HG03565 (cell line): ENCODE measurements around the gene PIP5KL1.
"Not testable (repeated sequence)": the region's sequence is repeated elsewhere in the genome, so short reads cannot be mapped to it uniquely, and the experiment has no call there.

Experiments used
- ATAC-seq: cut with Tn5 transposase; IDR thresholded peaks from one replicate; pipeline ENCODE4 v1.9.1; 2021; ENCODE audit warnings: mild to moderate bottlenecking, moderate library complexity; ENCODE audit not compliant: unreplicated experiment

PIP5KL1 gene

DNA sequence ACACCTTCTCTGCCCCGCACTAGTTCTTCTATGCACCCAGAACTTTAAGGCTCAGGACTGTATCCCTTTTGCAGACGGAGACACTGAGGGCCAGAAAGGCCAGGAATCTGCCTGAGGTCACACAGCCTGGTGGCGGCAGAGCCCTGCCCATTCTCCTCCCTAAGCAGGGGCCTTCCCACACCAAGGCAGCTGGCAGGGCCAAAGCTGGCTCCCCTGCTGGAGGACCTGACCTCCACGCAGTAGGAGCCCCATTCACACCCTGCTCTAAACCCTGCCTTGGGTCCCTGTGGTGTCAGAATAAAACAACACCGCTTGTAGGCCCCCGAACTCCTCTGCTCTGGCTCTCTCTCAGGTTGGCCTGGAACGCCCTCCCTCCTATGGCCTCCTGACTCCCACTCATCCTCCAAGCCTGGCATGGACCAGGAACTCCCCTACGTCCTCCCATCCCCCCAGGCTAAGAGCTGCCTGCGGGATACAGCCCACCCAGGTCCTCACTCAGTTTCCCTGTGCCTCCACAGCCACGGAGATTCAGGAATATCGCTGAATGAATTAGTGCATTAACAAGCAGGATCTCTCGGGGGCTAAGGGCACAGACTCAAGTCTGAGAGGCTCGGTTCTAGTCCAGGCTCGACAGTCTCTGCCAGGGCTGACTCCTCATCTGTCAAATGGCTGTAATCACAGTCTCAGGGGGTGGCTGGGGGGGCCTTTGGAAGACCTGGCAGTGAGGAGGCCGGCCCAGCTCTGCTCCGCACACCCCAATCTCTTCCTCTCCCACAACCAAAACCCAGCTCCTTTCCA is 34.0 kb downstream of the PIP5KL1 start:
- ATAC-seq = no peak

DNA sequence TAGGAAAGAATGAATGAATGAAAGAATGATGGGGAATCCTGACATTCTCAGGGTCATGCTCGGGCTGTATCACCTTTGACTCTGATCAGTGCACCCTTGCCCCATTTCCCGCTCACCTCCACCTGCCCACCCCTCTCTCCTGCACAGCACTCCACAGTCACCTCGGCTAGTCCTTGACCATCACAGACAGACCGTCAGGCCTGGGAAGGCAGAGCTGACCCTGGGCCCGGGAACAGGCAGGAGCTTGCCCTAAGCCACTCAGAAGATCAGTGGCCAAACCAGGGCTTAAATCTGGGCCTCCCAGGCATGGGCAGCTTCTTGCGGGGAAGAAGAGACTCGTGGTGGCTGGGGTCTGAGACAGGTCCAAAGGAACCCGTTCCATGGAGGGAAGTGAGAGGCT is 34.8 kb downstream of the PIP5KL1 start:
- no peak for ATAC-seq

DNA sequence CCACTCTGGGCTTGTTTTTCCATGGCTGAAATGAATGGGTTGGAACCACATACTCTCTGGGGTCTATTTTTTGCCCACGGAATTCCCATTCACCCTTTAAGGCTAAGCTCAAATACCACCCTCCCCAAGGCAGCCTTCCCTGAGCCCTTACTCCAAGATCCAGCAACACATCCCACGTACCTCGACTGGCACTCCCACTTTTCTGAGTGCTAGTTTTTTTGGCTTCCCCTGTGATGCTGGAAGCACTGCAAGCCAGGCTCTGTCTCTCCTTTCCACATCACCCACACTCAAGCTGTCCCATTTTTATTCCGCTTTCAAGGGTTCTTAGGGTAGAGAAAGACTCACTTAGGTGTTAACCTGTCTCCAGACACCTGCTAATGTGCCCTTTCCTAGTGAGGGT is 37.2 kb downstream of the PIP5KL1 start:
- no peak for ATAC-seq

DNA sequence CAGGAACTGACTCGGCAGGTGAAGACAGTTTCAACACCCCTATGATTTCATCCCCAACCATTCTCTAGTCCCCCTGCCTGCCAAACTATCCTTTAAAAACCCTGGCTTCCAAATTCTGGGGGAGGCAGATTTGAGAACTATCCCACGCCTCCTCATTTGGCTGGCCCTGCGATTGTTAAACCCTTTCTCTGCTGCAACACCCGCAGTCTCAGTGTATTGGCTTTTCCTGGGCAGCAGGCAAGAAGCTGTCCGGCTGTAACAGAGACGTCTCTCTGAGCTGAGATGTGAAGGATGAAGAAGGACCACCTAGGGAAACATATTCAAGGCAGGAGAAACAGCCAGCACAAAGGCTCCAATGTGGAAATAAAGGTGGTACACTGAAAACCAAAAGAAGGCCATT is 37.7 kb downstream of the PIP5KL1 start:
- ATAC-seq = no peak

DNA sequence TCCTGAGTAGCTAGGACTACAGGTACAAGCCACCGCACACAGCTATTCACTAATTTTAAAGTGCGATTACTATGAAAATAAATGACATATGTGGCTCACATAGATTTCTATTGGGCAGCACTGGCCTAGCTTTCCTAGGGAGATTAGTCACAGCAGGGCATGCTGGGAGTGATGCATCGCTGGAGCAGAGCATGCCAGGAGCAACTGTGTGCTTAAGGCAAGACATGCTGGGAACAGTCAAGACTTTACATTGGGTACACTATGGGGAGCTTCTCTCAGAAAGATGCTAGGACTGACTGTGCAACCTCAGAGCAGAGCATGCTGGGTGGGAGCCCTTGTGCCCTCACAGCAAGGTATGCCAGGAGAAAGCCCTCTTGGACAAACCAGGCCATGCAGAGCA is 40.5 kb downstream of the PIP5KL1 start:
- no peak for ATAC-seq

DNA sequence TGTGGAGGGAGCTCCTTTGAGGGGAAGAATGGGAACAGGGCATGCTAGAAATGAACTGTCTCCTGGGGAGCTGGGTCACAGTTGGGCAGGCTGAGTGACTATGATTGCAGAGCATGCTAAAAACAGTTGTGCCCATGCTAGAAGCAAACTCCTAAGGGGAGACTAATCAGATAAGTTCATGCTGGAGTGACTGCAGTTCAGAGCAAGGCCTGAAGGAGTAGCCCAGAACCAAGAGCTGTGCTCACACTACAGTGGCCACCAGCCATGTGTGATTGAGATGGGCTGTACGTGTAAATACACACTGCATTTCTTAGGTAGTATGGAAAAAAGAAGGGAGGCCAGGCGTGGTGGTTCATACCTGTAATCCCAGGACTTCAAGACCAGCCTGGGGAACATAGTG is 42.8 kb downstream of the PIP5KL1 start:
- ATAC-seq = no peak

DNA sequence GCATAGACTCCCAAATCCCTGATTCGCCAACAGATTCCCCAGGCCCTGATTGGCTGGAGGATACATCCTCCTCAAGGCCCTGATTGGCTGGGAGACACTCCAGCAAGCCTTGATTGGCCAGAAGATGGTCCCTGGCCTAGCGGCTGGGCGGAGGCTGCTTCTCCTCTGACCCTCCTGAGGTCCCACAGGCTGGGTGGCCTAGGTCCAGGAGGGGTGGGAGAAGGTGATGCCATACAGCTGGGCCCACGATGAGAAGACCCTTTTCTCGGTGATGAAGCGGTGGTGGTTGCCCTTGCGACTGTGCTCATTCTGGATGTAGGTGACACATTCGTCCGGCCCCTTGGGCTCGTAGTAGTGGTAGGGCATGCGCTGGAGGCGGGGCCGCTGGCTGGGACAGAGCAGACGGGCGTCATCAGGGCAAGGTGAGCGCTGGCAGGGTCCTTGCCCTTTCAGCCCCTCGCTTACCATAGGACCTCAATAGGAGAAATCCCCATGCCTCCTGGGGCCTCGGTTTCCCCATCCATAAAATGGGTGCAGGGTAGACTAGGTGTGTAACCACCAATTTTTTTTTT is 44.1 kb downstream of the PIP5KL1 start:
- no peak for ATAC-seq

DNA sequence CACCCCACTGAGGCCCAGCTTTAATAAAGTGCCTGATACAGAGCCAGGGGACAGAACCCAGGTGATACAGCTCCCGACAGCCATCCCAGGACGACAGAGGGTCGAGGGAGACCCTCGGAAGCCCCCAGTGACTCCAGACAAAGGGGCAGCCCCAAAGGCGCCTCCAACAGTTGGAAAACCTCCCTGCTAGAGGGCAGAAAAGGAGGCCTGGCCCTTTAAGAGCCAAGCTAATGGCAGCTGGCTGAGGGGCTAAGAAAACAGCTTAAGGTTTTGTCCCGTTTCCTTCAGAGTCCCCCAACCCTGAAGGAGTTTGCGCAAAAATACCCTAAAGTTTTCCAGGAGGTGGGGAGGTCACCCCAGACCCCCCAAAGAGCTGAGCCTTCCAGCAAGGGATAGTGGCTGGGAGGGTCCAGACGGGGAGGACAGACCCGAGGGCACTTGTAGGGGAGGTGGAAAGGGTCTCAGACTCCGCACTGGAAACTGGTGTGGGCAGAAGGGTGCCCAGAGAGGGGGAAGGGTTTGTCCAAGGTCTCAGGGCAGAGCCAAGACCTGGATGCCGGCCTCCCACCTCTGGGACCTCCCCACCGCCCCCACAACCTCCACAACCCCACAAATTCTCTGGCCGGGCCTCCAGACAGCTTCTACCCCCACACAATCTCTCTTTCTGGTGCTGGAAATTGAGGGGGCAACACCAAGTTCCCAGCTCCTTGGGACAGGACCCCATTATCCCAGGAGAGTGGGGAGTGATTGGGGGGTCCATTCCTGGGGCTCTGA is 44.9 kb downstream of the PIP5KL1 start:
- no peak for ATAC-seq

DNA sequence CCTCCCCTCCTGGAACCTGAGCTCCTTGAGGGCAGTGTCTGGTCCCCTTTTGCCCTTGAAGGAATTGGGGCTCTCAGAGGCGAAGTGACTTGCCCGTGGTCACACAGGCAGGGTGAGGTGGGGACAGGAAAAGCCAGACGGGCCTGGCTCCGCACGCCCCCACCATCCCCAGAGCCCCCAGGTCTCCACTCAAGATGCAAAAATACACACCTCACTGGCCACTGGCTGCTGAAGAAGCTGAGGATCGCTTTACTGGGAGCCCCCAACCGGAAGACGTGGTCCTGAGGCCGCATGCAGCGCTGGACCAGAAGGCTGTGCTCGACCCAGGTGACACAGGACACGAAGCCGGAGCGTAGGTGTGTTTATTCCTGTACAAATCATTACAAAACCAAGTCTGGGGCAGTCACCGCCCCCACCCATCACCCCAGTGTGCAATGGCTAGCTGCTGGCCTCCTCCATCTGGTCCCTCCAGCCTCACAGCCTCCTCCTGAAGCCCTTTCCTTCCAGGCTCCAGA is 45.5 kb downstream of the PIP5KL1 start:
- no peak for ATAC-seq

DNA sequence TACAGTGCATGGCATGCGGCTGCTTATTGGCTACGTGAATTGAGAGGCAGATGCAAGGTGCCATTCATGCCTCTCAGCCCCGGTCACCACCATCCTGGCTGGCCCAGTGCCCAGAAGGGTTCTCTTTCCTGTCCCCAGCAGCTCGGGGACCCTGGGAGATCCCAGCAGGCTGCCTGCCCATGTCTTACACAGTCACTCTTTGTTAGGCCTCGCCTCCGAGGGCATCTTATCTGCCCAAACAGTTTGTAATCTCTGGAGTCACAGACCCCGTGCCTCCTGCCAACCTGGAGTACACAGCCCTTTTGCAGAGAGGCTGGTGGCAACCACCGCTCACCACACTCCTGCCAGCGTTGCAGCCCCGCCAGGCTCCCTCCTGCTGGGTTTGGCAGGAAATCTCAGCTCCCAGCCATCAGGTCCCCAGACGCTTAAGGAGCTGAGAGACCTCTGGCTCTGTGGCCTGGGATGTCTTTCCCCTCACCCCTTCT is 46.1 kb downstream of the PIP5KL1 start:
- ATAC-seq = no peak

DNA sequence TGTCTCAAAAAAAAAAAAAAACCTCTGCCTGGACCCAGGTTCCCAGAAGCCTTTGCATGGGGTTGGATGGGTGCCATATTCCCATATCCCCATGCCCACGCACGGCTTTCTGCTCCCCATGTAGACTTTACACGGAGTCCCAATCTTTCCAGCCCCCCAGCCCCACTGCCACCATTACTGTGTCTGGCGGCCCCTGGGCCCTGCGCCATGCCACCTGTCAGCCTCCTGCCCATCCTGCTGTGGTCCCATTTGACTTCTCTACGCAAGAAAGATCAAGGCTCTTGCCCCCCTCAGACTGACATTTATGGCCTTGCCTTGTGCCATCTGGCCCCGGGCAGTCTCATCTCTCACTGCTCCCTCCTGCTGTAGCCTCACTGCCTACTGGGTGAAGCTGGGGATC is 46.6 kb downstream of the PIP5KL1 start:
- ATAC-seq = no peak

DNA sequence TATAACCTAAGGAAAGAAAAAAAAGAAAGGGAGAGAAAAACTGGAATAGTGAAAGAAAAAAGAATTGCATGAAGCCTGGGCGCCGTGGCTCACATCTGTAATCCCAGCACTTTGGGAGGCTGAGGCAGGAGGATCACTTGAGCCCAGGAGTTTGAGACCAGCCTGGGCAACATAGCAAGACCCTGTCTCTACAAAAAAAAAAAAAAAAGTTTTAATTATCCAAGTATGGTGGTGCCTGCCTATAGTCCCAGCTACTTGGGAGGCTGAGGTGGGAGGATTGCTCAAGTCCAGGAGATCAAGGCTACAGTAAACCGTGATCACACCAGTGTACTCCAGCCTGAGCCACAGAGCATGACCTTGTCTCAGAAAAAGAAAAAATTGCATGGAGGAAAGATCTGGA is 48.9 kb downstream of the PIP5KL1 start:
- not testable (repeated sequence) for ATAC-seq

DNA sequence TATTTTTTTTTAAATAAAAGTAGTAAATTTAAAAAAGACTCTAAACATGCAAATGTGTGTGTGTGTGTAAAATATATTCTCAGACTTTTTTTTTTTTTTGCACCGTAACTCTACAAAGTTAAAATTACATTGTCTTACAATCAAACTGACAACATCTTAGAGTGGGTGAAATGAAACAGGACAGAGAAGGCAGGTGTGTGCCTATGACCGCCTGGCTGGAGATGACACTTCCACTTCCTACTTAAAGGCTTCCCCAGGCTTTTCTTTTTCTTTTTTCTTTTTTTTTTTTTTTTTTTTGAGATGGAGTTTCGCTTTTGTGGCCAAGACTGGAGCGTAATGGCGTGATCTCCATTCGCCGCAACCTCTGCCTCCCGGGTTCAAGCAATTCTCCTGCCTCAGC is 50.4 kb downstream of the PIP5KL1 start:
- ATAC-seq = no peak

DNA sequence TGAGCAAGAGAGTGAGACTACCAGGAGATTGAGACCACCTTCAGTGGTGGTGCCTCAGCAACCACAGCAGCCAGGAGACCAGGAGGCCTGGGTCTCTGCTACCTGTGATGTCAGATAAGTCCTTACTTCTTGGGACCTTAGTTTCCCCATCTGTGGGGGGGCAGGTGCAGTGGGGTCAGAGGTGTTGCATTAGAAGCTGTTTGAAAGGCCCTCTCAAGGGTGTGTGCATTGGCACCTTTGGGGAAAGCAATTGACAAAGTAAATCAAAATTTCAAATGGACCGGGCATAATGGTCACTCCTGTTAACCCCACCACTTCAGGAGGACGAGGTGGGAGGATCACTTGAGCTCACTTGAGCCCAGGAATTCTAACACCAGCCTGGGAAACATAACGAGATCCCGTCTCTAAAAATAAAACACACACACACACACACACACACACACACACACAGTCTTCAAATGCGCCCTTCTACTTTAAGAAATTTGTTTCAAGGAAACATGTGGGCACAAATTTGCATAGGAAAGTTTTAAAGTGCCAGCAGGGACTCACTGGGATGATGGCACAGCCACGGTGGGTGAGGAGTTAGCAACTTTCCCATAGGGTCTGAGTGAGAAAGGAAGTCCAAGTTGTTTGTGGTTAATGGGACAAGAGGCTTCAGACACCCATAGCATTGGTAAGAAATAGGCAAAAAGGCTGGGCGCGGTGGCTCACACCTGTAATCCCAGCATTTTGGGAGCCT is 51.8 kb downstream of the PIP5KL1 start:
- ATAC-seq = no peak

DNA sequence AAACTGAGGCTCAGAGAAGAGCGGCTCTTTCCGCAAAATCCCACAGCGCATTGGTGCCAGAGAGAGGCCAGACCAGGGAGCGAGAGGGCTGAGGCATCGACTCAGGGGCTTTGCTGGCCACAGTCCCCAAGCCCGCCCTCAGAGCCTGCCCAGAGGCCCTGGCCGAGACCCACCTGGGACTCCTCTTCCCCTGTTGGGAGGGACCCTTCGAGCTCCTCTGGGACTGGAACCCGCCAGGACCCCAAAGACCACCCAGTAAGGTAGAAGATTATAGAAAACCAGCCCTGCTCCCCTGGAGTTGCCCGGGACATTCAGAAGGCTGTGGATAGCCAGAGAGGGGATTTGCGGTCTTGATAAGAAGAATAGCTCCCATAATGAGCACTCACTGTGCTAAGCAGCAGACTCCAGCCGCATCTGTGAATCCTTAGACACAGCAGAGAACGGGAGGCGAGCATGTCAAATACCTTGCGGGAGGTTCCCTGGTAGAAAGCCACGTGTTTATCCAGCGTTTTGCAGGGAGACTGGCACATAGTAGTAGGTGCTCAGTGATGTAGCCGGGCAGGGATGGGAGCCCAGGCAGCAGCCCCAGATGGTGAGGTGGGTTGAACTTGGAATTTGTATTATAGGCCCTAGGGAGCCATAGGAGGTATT is 52.5 kb downstream of the PIP5KL1 start:
- no peak for ATAC-seq

DNA sequence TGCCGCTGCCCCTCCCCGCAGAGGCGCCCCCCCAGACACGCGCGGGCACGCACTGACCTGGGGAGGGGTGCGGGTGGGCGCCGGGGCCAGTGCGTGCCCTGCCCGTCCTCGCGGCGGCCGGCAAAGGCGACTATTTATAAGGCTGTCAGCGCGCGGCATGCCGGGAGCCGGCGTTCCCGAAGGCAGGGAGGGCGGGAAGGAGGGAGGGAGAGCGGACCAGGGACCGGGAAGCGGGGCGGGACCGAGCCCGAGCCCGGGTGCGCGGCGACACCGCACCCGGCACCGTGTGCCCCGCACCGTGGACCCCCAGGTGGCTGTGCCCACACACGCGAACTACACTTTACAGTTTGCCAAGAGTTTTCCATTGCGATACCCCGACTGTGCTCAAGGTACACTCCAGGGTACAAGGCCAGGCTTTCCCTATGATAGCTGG is 53.0 kb downstream of the PIP5KL1 start, which contains the start of gene AK1:
Gene AK1, minus strand, starts transcription at position 110 of the 433 bp plus-strand sequence. CDS start 3,058 bp downstream, outside the sequence.
- ATAC-seq = no peak

DNA sequence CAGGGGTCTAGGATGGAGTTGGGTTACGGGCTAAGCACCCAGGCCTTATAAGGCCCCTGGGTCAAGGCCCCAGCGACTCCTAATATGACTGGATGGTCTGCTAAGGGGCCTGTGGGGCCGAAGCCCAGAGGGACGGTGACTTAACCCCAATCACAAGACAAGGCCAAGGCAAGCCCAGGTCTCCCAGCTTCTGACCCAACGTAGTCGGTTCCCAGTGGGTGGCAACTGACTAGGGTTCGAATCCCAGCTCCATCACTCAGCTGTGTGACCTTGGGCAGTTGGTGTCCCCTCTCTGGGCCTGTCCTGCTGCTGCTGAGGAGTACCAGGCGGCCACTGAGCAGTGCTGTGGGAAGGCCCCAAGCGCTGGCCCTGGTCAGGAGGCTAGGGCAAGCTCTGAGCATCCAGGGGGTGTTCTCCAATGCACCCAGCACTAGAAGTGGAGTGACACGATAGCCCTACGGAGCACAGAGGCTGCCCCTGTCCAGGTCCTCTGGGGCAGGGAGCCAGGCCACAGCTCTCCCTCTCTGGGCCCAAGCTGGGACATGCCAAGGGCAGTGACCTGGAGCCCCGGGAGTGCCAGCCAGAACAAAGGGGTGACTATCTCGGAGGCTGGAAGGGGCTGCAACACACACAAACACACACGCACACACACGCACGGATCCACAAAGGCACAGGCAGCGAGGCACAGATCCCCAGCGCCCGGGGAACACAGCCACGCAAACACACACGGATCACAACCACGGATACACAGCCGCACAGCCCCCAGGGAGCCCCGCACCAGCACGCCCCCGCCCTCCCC is 53.6 kb downstream of the PIP5KL1 start:
- no peak for ATAC-seq

DNA sequence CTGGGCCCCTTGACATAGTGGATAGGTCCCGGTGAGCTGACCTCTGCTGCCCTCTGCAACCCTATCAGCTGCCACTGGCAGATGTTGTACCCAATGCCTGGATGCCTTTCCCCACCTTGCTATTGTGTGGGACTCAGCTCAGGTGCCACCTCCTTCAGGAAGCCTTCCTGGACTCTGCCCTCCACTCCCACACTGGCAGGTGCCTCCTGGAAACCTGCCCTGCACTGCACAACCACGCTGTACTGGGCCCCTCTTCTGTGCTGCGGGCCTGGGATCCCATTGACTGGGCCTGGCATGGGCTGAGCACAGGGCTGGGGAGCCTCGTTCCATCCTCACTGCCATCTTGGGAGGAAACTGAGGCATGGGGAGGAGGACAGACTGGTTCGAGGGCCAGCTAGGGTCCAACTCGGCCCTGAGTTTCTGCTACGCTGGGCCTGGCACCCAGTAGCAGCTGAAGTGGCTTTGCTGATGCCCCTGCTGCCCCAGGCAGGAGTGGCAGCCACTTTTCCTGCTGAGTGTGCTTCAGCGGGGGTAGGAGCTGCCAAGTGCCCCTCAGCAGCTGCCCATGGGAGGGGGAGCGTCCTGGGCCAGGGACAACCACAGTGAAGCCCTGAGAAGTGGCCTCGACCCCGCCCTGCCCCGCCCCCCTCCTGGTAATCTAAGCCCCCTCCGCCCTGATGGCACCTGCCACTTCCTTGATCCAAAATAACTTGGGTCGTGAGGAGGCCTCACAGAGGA is 54.4 kb downstream of the PIP5KL1 start:
- no peak for ATAC-seq
